Caco-2 (cell line): ENCODE results near the gene ACSS1. TPM values are rescaled to one million over a fixed set of nuclear protein-coding genes. Genes with fewer than 3 reads are reported as not detected.

Source experiments
- BruUV-seq: library from RNA; stranded (reverse); fragments of 400-500 nt; replicated peaks from 2 replicates; lab custom pipeline; 2021; lab: Mats Ljungman, UMichigan
- CTCF ChIA-PET: fragments of 300-600 bp; sonication (Branson Sonifier 250); formaldehyde crosslinking; loops from one replicate; lab custom pipeline; 2022; ENCODE audit warnings: antibody characterized with exemption; lab: Charles Lee
- POLR2A ChIA-PET: fragments of 300-600 bp; sonication (Branson Sonifier 250); formaldehyde crosslinking; loops from one replicate; lab custom pipeline; 2022; ENCODE audit warnings: antibody characterized with exemption; lab: Charles Lee
- DNase-seq, 2 experiments: peaks; one replicate each; pipeline versions ENCODE4 v3.0.0 to v3.0.0-alpha.2; 2020 to 2022
- H3K27me3 ChIP-seq: replicated peaks from 2 replicates; pipeline ENCODE4 v1.6.0; 2011; ENCODE audit warnings: low read length; ENCODE audit not compliant: control insufficient read depth, insufficient read depth
- H3K36me3 ChIP-seq: 2 replicates; pipeline ENCODE4 v1.5.1; 2011; ENCODE audit warnings: low read length; ENCODE audit not compliant: control insufficient read depth, insufficient read depth
- H3K4me1 ChIP-seq: fragments of 250-450 bp; sonication (Bioruptor Pico); 2 replicates; pipeline ENCODE4 v1.5.1; 2020; ENCODE audit warnings: mild to moderate bottlenecking
- H3K4me3 ChIP-seq: 2 replicates; pipeline ENCODE4 v1.5.1; 2011; ENCODE audit warnings: low read depth, mild to moderate bottlenecking, control low read depth, low read length
- H3K9me3 ChIP-seq: fragments of 250-450 bp; sonication (Bioruptor Pico); 2 replicates; pipeline ENCODE4 v1.5.1; 2020; ENCODE audit warnings: mild to moderate bottlenecking, moderate library complexity
- H3K27ac Mint-ChIP-seq: one replicate; pipeline ENCODE4 v1.8.0; 2022; ENCODE audit warnings: mixed read lengths; ENCODE audit not compliant: unreplicated experiment
- H3K27me3 Mint-ChIP-seq: one replicate; pipeline ENCODE4 v1.8.0; 2022; ENCODE audit warnings: mixed read lengths; ENCODE audit not compliant: insufficient read depth, unreplicated experiment
- H3K36me3 Mint-ChIP-seq: one replicate; pipeline ENCODE4 v1.8.0; 2022; ENCODE audit warnings: mild to moderate bottlenecking, mixed read lengths; ENCODE audit not compliant: insufficient read depth, unreplicated experiment
- H3K4me1 Mint-ChIP-seq: one replicate; pipeline ENCODE4 v1.8.0; 2022; ENCODE audit warnings: low read depth, mixed read lengths; ENCODE audit not compliant: unreplicated experiment
- H3K4me3 Mint-ChIP-seq: one replicate; pipeline ENCODE4 v1.8.0; 2022; ENCODE audit warnings: mild to moderate bottlenecking, moderate library complexity, mixed read lengths; ENCODE audit not compliant: unreplicated experiment
- H3K9me3 Mint-ChIP-seq: one replicate; pipeline ENCODE4 v1.8.0; 2022; ENCODE audit warnings: mixed read lengths; ENCODE audit not compliant: unreplicated experiment
- CTCF ChIP-seq, 2 experiments: fragments of 200-600 bp in 1 of 2; IDR thresholded peaks; 1 replicate in 1 of 2; 2 replicates in 1 of 2; pipeline versions ENCODE4 v1.5.1 to v1.8.0; 2011 to 2022; ENCODE audit warnings: antibody characterized with exemption in 1 of 2, control low read depth in 1 of 2, inconsistent platforms in 1 of 2, low read depth in 1 of 2, low read length in 1 of 2, mild to moderate bottlenecking in 1 of 2, moderate library complexity in 1 of 2; ENCODE audit not compliant: insufficient read depth in 1 of 2, severe bottlenecking in 1 of 2, unreplicated experiment in 1 of 2
- intact Hi-C: fragments of 100-400 bp; cut with micrococcal nuclease; formaldehyde crosslinking; loops from one replicate; pipeline ENCODE4 v1.10.0; 2022; ENCODE audit not compliant: unreplicated experiment
- total RNA-seq: library from RNA; stranded (reverse); gene quantifications from 2 replicates; pipeline ENCODE4 v1.2.3, GENCODE V29; 2022

ACSS1 gene
- total RNA-seq, 1 experiment from 2014 or later = 113 TPM

GRCh38 chr20:25062841-25063240 lies 4.9 kb upstream of the ACSS1 start:
- Histone ChIP-seq H3K4me3 (no peak overlapping the region), H3K4me1 (peaks cover 60% of the 10 kb centered on the region), H3K27me3 (no peaks in the 10 kb centered on the region), H3K9me3 (no peaks in the 10 kb centered on the region), H3K36me3 (no peaks in the 10 kb centered on the region)
- ChIA-PET CTCF (no interaction called here), POLR2A (no interaction called here)
- H3K27ac Mint-ChIP-seq = peak overlapping the region; percentile 23
- no peak for TF ChIP-seq CTCF (IDR thresholded peaks at IDR 0.05; ENCODE audit: insufficient read depth in 1 of 2, low read depth in 1 of 2, low read length in 1 of 2, severe bottlenecking in 1 of 2, unreplicated experiment in 1 of 2)
- no peak for DNase-seq
- BruUV-seq = no TSS peak
- peaks cover 47% of the 10 kb centered on the region for H3K4me1 Mint-ChIP-seq
- H3K27me3 Mint-ChIP-seq = no peaks in the 10 kb centered on the region
- H3K36me3 Mint-ChIP-seq = no peaks in the 10 kb centered on the region
- no peak overlapping the region for H3K4me3 Mint-ChIP-seq
- intact Hi-C loops = loop anchor here (10.0 kb wide), 1 partner anchor 182 kb away; the partner anchor contains the start of gene PYGB
- H3K9me3 Mint-ChIP-seq = no peaks in the 10 kb centered on the region

- Histone ChIP-seq H3K4me1 (peaks cover 60% of the 10 kb centered on the region), H3K4me3 (no peak overlapping the region), H3K27me3 (no peaks in the 10 kb centered on the region), H3K36me3 (no peaks in the 10 kb centered on the region), H3K9me3 (no peaks in the 10 kb centered on the region)
- Mint-ChIP-seq H3K36me3 (no peaks in the 10 kb centered on the region), H3K4me1 (peaks cover 47% of the 10 kb centered on the region), H3K9me3 (no peaks in the 10 kb centered on the region), H3K27ac (peak overlapping the region; percentile 23), H3K4me3 (no peak overlapping the region), H3K27me3 (no peaks in the 10 kb centered on the region)
- CTCF ChIA-PET = interaction anchor here (1.2 kb wide), 1 partner anchor 67 kb away, joined by 6 read pairs; no protein-coding TSS in a partner anchor
- no TSS peak for BruUV-seq
- intact Hi-C loops = loop anchor here (10.0 kb wide), 1 partner anchor 183 kb away; the partner anchor contains the start of gene PYGB
- POLR2A ChIA-PET = interaction anchor here (0.5 kb wide), 1 partner anchor 65 kb away, joined by 3 read pairs; no protein-coding TSS in a partner anchor
- DNase-seq = no peak
- no peak for TF ChIP-seq CTCF (IDR thresholded peaks at IDR 0.05; ENCODE audit: insufficient read depth in 1 of 2, low read depth in 1 of 2, low read length in 1 of 2, severe bottlenecking in 1 of 2, unreplicated experiment in 1 of 2)
Observed at GRCh38 chr20:25061821-25062530, 4.0 kb upstream of the ACSS1 start.

- intact Hi-C loops = loop anchor here (10.0 kb wide), 1 partner anchor 184 kb away; the partner anchor contains the start of gene PYGB
- H3K27me3 ChIP-seq = no peaks in the 10 kb centered on the region
- BruUV-seq = no TSS peak
Observed at GRCh38 chr20:25061103-25061799, 3.3 kb upstream of the ACSS1 start.

More at GRCh38 chr20:25061103-25061799, 3.3 kb upstream of the ACSS1 start:
- Mint-ChIP-seq H3K9me3 (no peaks in the 10 kb centered on the region), H3K27ac (peak overlapping the region; percentile 6), H3K4me1 (peaks cover 43% of the 10 kb centered on the region), H3K27me3 (no peaks in the 10 kb centered on the region), H3K4me3 (peak overlapping the region; percentile 32), H3K36me3 (no peaks in the 10 kb centered on the region)
- ChIA-PET CTCF (interaction anchor here (0.6 to 1.2 kb wide), 2 partner anchors 9 to 66 kb away, joined by 4 to 6 read pairs; no protein-coding TSS in a partner anchor), POLR2A (interaction anchor here (0.5 kb wide), 1 partner anchor 65 kb away, joined by 3 read pairs; no protein-coding TSS in a partner anchor)
- peak; percentile 33 to 36 for DNase-seq
- H3K36me3 ChIP-seq = no peaks in the 10 kb centered on the region
- peaks cover 66% of the 10 kb centered on the region for H3K4me1 ChIP-seq
- H3K4me3 ChIP-seq = no peak overlapping the region
- TF ChIP-seq CTCF (IDR thresholded peaks at IDR 0.05; ENCODE audit: insufficient read depth in 1 of 2, low read depth in 1 of 2, low read length in 1 of 2, severe bottlenecking in 1 of 2, unreplicated experiment in 1 of 2) = no peak
- no peaks in the 10 kb centered on the region for H3K9me3 ChIP-seq
